Sigmoid colon (tissue), 7 donors: ENCODE measurements around the gene CMSS1. TPM values are rescaled to one million over a fixed set of nuclear protein-coding genes. Genes with fewer than 3 reads are reported as not detected.
A peak's percentile ranks its signal among the peaks of the same experiment; 100 is the strongest.

Source experiments
- DNase-seq: peaks from one replicate; pipeline ENCODE4 v3.0.0-alpha.2; 2019
- H3K27ac ChIP-seq, 4 donors: fragments of 200-600 bp; sonication (generic); one replicate each; pipeline ENCODE4 v1.5.1; 2016 to 2019; ENCODE audit warnings: mild to moderate bottlenecking in 1 of 4
- H3K27me3 ChIP-seq, 3 donors: fragments of 200-600 bp; sonication (generic); one replicate each; pipeline ENCODE4 v1.5.1; 2019; ENCODE audit warnings: mild to moderate bottlenecking in 1 of 3
- H3K36me3 ChIP-seq, 4 donors: fragments of 200-600 bp; sonication (generic); one replicate each; pipeline ENCODE4 v1.5.1; 2016 to 2019
- H3K4me1 ChIP-seq, 4 donors: fragments of 200-600 bp; sonication (generic); one replicate each; pipeline ENCODE4 v1.5.1; 2017 to 2019
- H3K4me3 ChIP-seq, 4 donors: fragments of 200-600 bp; sonication (generic); one replicate each; pipeline ENCODE4 v1.5.1; 2017 to 2019; ENCODE audit warnings: mild to moderate bottlenecking in 2 of 4, moderate library complexity in 1 of 4
- H3K9me3 ChIP-seq, 4 donors: fragments of 200-600 bp in 3 of 4; sonication (generic) in 3 of 4; one replicate each; pipeline versions ENCODE4 v1.5.1 to v1.6.1; 2013 to 2019
- CTCF ChIP-seq, 4 experiments: fragments of 450-650 bp in 3 of 4; fragments of 200-600 bp in 1 of 4; IDR thresholded peaks; one replicate each; pipeline ENCODE4 v1.5.1; 2016 to 2019; ENCODE audit warnings: antibody characterized with exemption in 4 of 4, mild to moderate bottlenecking in 3 of 4, moderate library complexity in 2 of 4
- EP300 ChIP-seq, 4 donors: sonication (generic); formaldehyde crosslinking; IDR thresholded peaks; one replicate each; pipeline ENCODE4 v1.6.1; 2017; ENCODE audit warnings: antibody characterized with exemption in 4 of 4
- POLR2A ChIP-seq, 2 donors: fragments of 450-650 bp; IDR thresholded peaks; one replicate each; pipeline ENCODE4 v1.6.1; 2016; ENCODE audit warnings: antibody characterized with exemption in 2 of 2, mild to moderate bottlenecking in 2 of 2, moderate library complexity in 2 of 2
- POLR2AphosphoS5 ChIP-seq, 4 donors: sonication (generic); formaldehyde crosslinking; IDR thresholded peaks; one replicate each; pipeline ENCODE4 v1.6.1; 2017; ENCODE audit warnings: antibody characterized with exemption in 4 of 4
- WGBS, 2 donors: extraction: QIAGEN DNeasy Blood & Tissue Kit; methylation state at CpG; one replicate each; pipeline ENCODE4 v1.1.7; 2013; 5-methylcytosine and 5-hydroxymethylcytosine counted together
- intact Hi-C: fragments of 100-400 bp; cut with DNase I; formaldehyde crosslinking; loops from one replicate; pipeline ENCODE4 v1.15.1; 2023
- polyA plus RNA-seq, 3 donors: library from polyadenylated mRNA; stranded (reverse); fragments of 200-250 nt; gene quantifications; one replicate each; pipeline ENCODE4 v1.2.3, GENCODE V29; 2013
- total RNA-seq, 4 donors: library from RNA; depleted of rRNA; stranded (reverse); fragments of >200 nt; gene quantifications; one replicate each; pipeline ENCODE4 v1.1.0, GENCODE V29; 2016
- donor health status: healthy with polysubstance abuse.
- donor health status: Bipolar disorder and iron deficiency.
- donor health status: healthy.

Gene CMSS1
- total and polyA plus RNA-seq, 7 donors = 6.0 to 19.4 (median 13.9) TPM

GRCh38 chr3:100010087-100010417 lies 192.4 kb downstream of the CMSS1 start:
- H3K4me1 ChIP-seq = peaks cover 0 to 20% (median 18%) of the 10 kb centered on the region in 4 donors
- intact Hi-C loops = no loop called here
- no peak for DNase-seq
- no peaks in the 10 kb centered on the region for H3K36me3 ChIP-seq
- H3K27ac ChIP-seq = no peak overlapping the region
- TF ChIP-seq POLR2AphosphoS5 (IDR thresholded peaks at IDR 0.05) (no peak), EP300 (IDR thresholded peaks at IDR 0.05) (no peak), CTCF (IDR thresholded peaks at IDR 0.05) (no peak), POLR2A (IDR thresholded peaks at IDR 0.05) (no peak)
- 95 to 96% methylated on average over 1 of the region's 1 CpG for WGBS, 2 donors
- no peak overlapping the region for H3K4me3 ChIP-seq
- H3K27me3 ChIP-seq = no peaks in the 10 kb centered on the region
- H3K9me3 ChIP-seq = peaks cover 0 to under 1% (median 0%) of the 10 kb centered on the region in 4 donors

GRCh38 chr3:100018806-100019205 lies 201.1 kb downstream of the CMSS1 start:
- no peaks in the 10 kb centered on the region for H3K36me3 ChIP-seq
- peaks cover 0 to 19% (median 0%) of the 10 kb centered on the region in 4 donors for H3K4me1 ChIP-seq
- TF ChIP-seq POLR2AphosphoS5 (IDR thresholded peaks at IDR 0.05) (no peak), EP300 (IDR thresholded peaks at IDR 0.05) (no peak)
- H3K4me3 ChIP-seq = no peak overlapping the region
- H3K27ac ChIP-seq = no peak overlapping the region
- peaks cover 0 to 3% (median 0%) of the 10 kb centered on the region in 4 donors for H3K9me3 ChIP-seq
- no peak for DNase-seq
- no peaks in the 10 kb centered on the region for H3K27me3 ChIP-seq
- intact Hi-C loops = no loop called here

GRCh38 chr3:100019719-100020118 lies 202.1 kb downstream of the CMSS1 start:
- Histone ChIP-seq H3K27ac (no peak overlapping the region), H3K36me3 (no peaks in the 10 kb centered on the region), H3K4me3 (no peak overlapping the region), H3K4me1 (peaks cover 0 to 20% (median 4%) of the 10 kb centered on the region in 4 donors), H3K9me3 (peaks cover 0 to 3% (median 0%) of the 10 kb centered on the region in 4 donors), H3K27me3 (no peaks in the 10 kb centered on the region)
- no peak for DNase-seq
- TF ChIP-seq EP300 (IDR thresholded peaks at IDR 0.05) (no peak), CTCF (IDR thresholded peaks at IDR 0.05) (no peak), POLR2A (IDR thresholded peaks at IDR 0.05) (no peak), POLR2AphosphoS5 (IDR thresholded peaks at IDR 0.05) (no peak)
- WGBS, 2 donors = 100% methylated on average over 1 of the region's 1 CpG
- intact Hi-C loops = no loop called here

GRCh38 chr3:100020876-100021644 lies 203.4 kb downstream of the CMSS1 start:
- DNase-seq = no peak
- Histone ChIP-seq H3K9me3 (no peaks in the 10 kb centered on the region), H3K4me1 (peaks cover 0 to 20% (median 6%) of the 10 kb centered on the region in 4 donors), H3K4me3 (no peak overlapping the region), H3K27me3 (no peaks in the 10 kb centered on the region), H3K36me3 (no peaks in the 10 kb centered on the region), H3K27ac (peak overlapping the region in 3 of 4 donors; percentile 18 to 70 (median 46))
- intact Hi-C loops = no loop called here
- no peak for TF ChIP-seq CTCF (IDR thresholded peaks at IDR 0.05)
- no peak for TF ChIP-seq POLR2AphosphoS5 (IDR thresholded peaks at IDR 0.05)
- TF ChIP-seq EP300 (IDR thresholded peaks at IDR 0.05) = no peak
- no peak for TF ChIP-seq POLR2A (IDR thresholded peaks at IDR 0.05)
- WGBS, 2 donors = 84 to 89% methylated on average over 9 of the region's 9 CpGs

- peak overlapping the region in 1 of 4 donors; percentile 62 for H3K27ac ChIP-seq
- TF ChIP-seq POLR2AphosphoS5 (IDR thresholded peaks at IDR 0.05) = no peak
- no peak for TF ChIP-seq POLR2A (IDR thresholded peaks at IDR 0.05)
These were observed 204.8 kb downstream of the CMSS1 start for GRCh38 chr3:100022506-100022905.

More at GRCh38 chr3:100022506-100022905, 204.8 kb downstream of the CMSS1 start:
- Histone ChIP-seq H3K27me3 (no peaks in the 10 kb centered on the region), H3K4me3 (no peak overlapping the region), H3K4me1 (peaks cover 0 to 20% (median 6%) of the 10 kb centered on the region in 4 donors), H3K36me3 (no peaks in the 10 kb centered on the region), H3K9me3 (no peaks in the 10 kb centered on the region)
- intact Hi-C loops = no loop called here
- no peak for DNase-seq
